Left ventricle myocardium inferior (tissue), 1 donor: ENCODE data around the gene XRCC5. TPM values are rescaled to one million over a fixed set of nuclear protein-coding genes. Genes with fewer than 3 reads are reported as not detected.

ENCODE experiments used
- DNase-seq: peaks from one replicate; pipeline ENCODE4 v3.0.0-alpha.2; 2020
- H3K27ac ChIP-seq: fragments of 200-600 bp; replicated peaks from 2 replicates; pipeline ENCODE4 v1.8.0; 2021
- H3K27me3 ChIP-seq: fragments of 200-600 bp; 2 replicates; pipeline ENCODE4 v1.8.0; 2021; ENCODE audit warnings: low read depth
- H3K36me3 ChIP-seq: fragments of 200-600 bp; 2 replicates; pipeline ENCODE4 v1.8.0; 2021
- H3K4me1 ChIP-seq: fragments of 200-600 bp; 2 replicates; pipeline ENCODE4 v1.8.0; 2021
- H3K4me3 ChIP-seq: fragments of 200-600 bp; 2 replicates; pipeline ENCODE4 v1.8.0; 2021; ENCODE audit warnings: mild to moderate bottlenecking, moderate library complexity
- H3K9me3 ChIP-seq: fragments of 200-600 bp; replicated peaks from 2 replicates; pipeline ENCODE4 v1.8.0; 2021
- CTCF ChIP-seq: fragments of 200-600 bp; IDR thresholded peaks from 2 replicates; pipeline ENCODE4 v1.8.0; 2021; ENCODE audit warnings: antibody characterized with exemption, mild to moderate bottlenecking, borderline replicate concordance
- intact Hi-C: fragments of 100-400 bp; cut with micrococcal nuclease; formaldehyde crosslinking; loops from one replicate; pipeline ENCODE4 v1.11.0; 2022
- total RNA-seq: library from RNA; stranded (reverse); fragmentation: NEBNext Ultra II Directional; extraction: Animal tissue kit (Norgen Biotek cat#: 25700); gene quantifications from one replicate; pipeline ENCODE4 v1.2.1, GENCODE V29; 2021
- donor health status: DM: no; HTN: yes; CAD: no; lungs with severe emphysema.

The XRCC5 gene
- total RNA-seq, 1 donor from 2014 or later = 110 TPM

GRCh38 chr2:216181953-216182461 is 72.9 kb downstream of the XRCC5 start:
- TF ChIP-seq CTCF = no peak
- intact Hi-C loops = no loop called here
- Histone ChIP-seq H3K27me3 (no peaks in the 10 kb centered on the region), H3K4me3 (no peak overlapping the region), H3K4me1 (peaks cover 7% of the 10 kb centered on the region), H3K9me3 (no peaks in the 10 kb centered on the region), H3K36me3 (peaks cover 24% of the 10 kb centered on the region), H3K27ac (no peak overlapping the region)
- DNase-seq = no peak

DNA sequence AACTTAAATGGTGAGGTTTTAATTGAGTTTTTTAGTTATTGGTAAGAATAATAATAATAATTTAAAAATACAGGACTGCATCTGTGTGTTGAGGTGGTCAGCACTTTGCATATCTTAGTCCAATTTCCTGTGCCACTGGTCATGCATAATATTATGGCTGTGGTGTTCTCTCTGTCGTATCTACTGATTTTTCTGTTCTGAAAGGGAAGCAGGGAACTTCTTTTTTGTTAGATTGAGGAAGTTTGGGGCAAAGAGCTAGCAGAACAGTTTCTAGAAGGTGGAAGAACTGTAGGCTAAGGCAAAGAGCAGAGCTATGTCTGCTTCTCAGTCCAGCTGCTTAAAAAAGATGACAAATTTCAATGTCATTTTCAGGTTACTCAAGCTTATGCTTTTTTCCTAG is 74.3 kb downstream of the XRCC5 start:
- Histone ChIP-seq H3K27me3 (no peaks in the 10 kb centered on the region), H3K9me3 (no peaks in the 10 kb centered on the region), H3K36me3 (peaks cover 24% of the 10 kb centered on the region), H3K4me1 (peaks cover 16% of the 10 kb centered on the region), H3K27ac (no peak overlapping the region), H3K4me3 (no peak overlapping the region)
- no peak for TF ChIP-seq CTCF
- intact Hi-C loops = no loop called here
- no peak for DNase-seq

DNA sequence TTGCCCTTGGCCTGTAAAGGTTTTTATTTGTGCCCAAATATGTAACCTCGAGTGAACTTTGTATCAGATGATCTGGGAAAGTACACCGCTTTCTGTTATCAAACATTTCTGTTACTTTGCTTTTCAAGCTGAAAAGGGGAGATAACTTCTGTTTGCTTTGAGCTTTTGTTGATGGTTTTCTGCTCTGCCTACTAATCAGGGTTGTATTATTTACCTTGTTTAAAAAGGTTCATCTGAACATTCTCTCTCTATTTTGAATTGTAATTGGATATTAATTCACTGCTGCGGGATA is 79.4 kb downstream of the XRCC5 start:
- no peak for TF ChIP-seq CTCF
- Histone ChIP-seq H3K27ac (no peak overlapping the region), H3K36me3 (peaks cover 26% of the 10 kb centered on the region)

DNA sequence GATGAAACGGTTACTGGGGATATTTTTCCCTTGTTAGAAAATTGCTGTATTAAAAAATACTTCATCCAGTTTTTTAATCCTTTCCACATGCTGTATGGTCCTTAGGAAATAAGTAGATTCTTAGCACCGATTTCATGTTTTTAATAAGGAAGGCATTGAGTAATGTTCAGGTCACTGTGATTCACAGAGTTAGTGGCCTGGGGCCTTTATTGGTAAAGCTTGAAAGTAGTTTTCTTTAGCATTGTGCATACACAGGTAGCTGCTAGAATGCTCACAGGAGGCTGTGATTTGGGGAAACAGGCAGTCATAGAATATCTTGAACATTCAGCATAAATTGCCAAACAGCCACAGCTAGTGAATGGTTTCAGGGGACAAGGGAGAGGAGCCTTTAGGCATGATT is 79.8 kb downstream of the XRCC5 start:
- intact Hi-C loops = no loop called here
- Histone ChIP-seq H3K4me3 (no peak overlapping the region), H3K27me3 (no peaks in the 10 kb centered on the region), H3K4me1 (peaks cover 26% of the 10 kb centered on the region), H3K36me3 (peaks cover 30% of the 10 kb centered on the region), H3K27ac (no peak overlapping the region), H3K9me3 (no peaks in the 10 kb centered on the region)
- DNase-seq = no peak
- TF ChIP-seq CTCF = no peak

More for the DNA sequence above, 79.4 kb downstream of the XRCC5 start:
- Histone ChIP-seq H3K4me1 (peaks cover 26% of the 10 kb centered on the region), H3K4me3 (no peak overlapping the region), H3K9me3 (no peaks in the 10 kb centered on the region), H3K27me3 (no peaks in the 10 kb centered on the region)
- intact Hi-C loops = no loop called here
- no peak for DNase-seq

DNA sequence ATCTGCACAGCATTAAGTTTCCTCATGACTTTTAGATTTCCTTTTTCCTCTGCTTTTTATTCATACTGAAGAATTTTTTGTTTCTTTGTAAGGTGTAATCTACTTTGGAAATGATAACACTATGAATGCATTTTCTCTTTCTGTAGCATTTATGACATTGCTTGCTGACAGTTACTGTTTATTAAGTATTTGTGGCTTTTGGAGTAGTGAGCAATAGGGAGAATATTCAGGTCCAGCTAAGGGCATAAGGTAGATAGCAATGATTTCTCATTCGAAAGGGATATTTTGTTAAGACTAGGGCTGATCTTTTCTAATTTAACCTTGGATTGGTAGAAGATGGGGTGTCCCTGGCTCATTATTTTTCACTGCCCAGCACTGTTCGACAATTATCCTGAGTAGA is 80.3 kb downstream of the XRCC5 start:
- H3K36me3 ChIP-seq = peaks cover 33% of the 10 kb centered on the region
- H3K27ac ChIP-seq = no peak overlapping the region
- H3K4me1 ChIP-seq = peaks cover 26% of the 10 kb centered on the region
- no peaks in the 10 kb centered on the region for H3K9me3 ChIP-seq
- no peak for TF ChIP-seq CTCF
- no peak overlapping the region for H3K4me3 ChIP-seq
- intact Hi-C loops = no loop called here
- no peaks in the 10 kb centered on the region for H3K27me3 ChIP-seq
- no peak for DNase-seq

DNA sequence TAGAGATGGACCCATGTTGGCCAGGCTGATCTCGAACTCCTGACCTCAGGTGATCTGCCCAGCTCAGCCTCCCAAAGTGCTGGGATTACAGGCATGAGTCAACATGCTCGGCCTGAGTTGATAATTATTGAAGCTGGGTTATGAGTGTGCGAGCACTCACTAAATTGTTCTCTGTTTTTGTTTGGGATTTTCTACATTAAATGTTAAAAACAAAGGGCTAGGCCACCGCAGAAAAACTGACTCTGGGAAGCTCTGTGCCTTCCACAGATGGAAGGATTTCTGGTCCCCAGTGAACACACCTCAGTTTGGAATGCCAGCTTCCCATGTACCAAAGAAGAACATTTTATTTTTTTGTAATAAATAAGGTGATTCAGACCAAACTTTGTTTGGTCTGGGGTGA is 83.0 kb downstream of the XRCC5 start:
- H3K36me3 ChIP-seq = peaks cover 57% of the 10 kb centered on the region
- H3K9me3 ChIP-seq = no peaks in the 10 kb centered on the region
- DNase-seq = no peak
- H3K27me3 ChIP-seq = no peaks in the 10 kb centered on the region
- no peak for TF ChIP-seq CTCF
- no peak overlapping the region for H3K4me3 ChIP-seq
- H3K27ac ChIP-seq = no peak overlapping the region
- H3K4me1 ChIP-seq = peaks cover 17% of the 10 kb centered on the region
- intact Hi-C loops = no loop called here
